Heart right ventricle (tissue), 16 donors: ENCODE results near the gene DENND11. TPM values are rescaled to one million over a fixed set of nuclear protein-coding genes. Genes with fewer than 3 reads are reported as not detected.

ENCODE experiments used
- ATAC-seq, 8 donors: fragments of 200-7000 bp; cut with Tn5 transposase; one replicate each; pipeline ENCODE4 v1.9.1; 2020; ENCODE audit warnings: mild to moderate bottlenecking in 8 of 8, moderate library complexity in 8 of 8, moderate number of reproducible peaks in 1 of 8
- DNase-seq, 2 donors: peaks; one replicate each; pipeline ENCODE4 v3.0.0-alpha.2; 2020
- H3K27ac ChIP-seq, 10 donors: fragments of 200-600 bp; sonication (generic) in 2 of 10; one replicate each; pipeline versions ENCODE4 v1.5.0 to v1.8.0; 2020 to 2022; ENCODE audit warnings: mild to moderate bottlenecking in 3 of 10
- H3K27me3 ChIP-seq, 7 donors: fragments of 200-600 bp; one replicate each; pipeline ENCODE4 v1.8.0; 2021 to 2022; ENCODE audit warnings: mild to moderate bottlenecking in 2 of 7
- H3K36me3 ChIP-seq, 9 donors: fragments of 200-600 bp; sonication (generic) in 1 of 9; one replicate each; pipeline versions ENCODE4 v1.5.0 to v1.8.0; 2020 to 2022; ENCODE audit warnings: mild to moderate bottlenecking in 2 of 9
- H3K4me1 ChIP-seq, 9 donors: fragments of 200-600 bp; sonication (generic) in 1 of 9; one replicate each; pipeline versions ENCODE4 v1.5.0 to v1.8.0; 2020 to 2022; ENCODE audit warnings: mild to moderate bottlenecking in 4 of 9
- H3K4me3 ChIP-seq, 10 donors: fragments of 200-600 bp; sonication (generic) in 2 of 10; one replicate each; pipeline versions ENCODE4 v1.5.0 to v1.8.0; 2020 to 2022; ENCODE audit warnings: mild to moderate bottlenecking in 7 of 10, moderate library complexity in 2 of 10
- H3K9me3 ChIP-seq, 11 donors: fragments of 200-600 bp in 10 of 11; sonication (generic) in 2 of 11; one replicate each; pipeline versions ENCODE4 v1.5.0 to v1.8.0; 2013 to 2022; ENCODE audit warnings: mild to moderate bottlenecking in 2 of 11, control low read depth in 1 of 11, moderate library complexity in 1 of 11
- CTCF ChIP-seq, 9 donors: fragments of 200-600 bp; sonication (generic) in 2 of 9; IDR thresholded peaks; one replicate each; pipeline versions ENCODE4 v1.5.0 to v1.8.0; 2021 to 2022; ENCODE audit warnings: antibody characterized with exemption in 9 of 9, mild to moderate bottlenecking in 5 of 9, moderate library complexity in 1 of 9
- WGBS, 2 donors: extraction: QIAGEN DNeasy Blood & Tissue Kit; methylation state at CpG; one replicate each; pipeline ENCODE4 v1.1.7; 2013; ENCODE audit warnings: inconsistent platforms in 1 of 2; 5-methylcytosine and 5-hydroxymethylcytosine counted together
- intact Hi-C, 10 donors: fragments of 100-400 bp; cut with DNase I; formaldehyde crosslinking; loops; one replicate each; pipeline versions ENCODE4 v1.11.1 to v1.14.2; 2022
- polyA plus RNA-seq, 2 donors: library from polyadenylated mRNA; stranded (reverse); fragments of 200-250 nt; gene quantifications; one replicate each; pipeline ENCODE4 v1.2.3, GENCODE V29; 2013
- total RNA-seq, 10 donors: library from RNA; stranded (reverse); fragmentation: NEBNext Ultra II Directional in 3 of 10; extraction: Animal tissue kit (Norgen Biotek cat#: 25700) in 3 of 10; gene quantifications; one replicate each; pipeline versions ENCODE4 v1.2.1 to v1.2.4, GENCODE V29; 2021 to 2023
- donor health status: Arrhythmogenic right ventricular cardiomyopathy.
- donor health status: ischemic (EF 13 %, LVEDD 7.1; RV severe dilation, severe dysfunction).
- donor health status: healthy with polysubstance abuse.
- donor health status: DM: no; HTN: yes; CAD: no.
- donor health status: DM: no; HTN: no; CAD: no.
- donor health status: ischemic (EF 25% LVEDD 6.9; RV normal size, moderate dysfunction).
- donor health status: ischemic (EF 25% LVEDD 5.7; RV mildly dilated, moderate dysfunction).
- donor health status: healthy.
- donor health status: DM: yes; HTN: yes; CAD: no.
- donor health status: Ischemic cardiomyopathy.
- donor health status: ischemic (EF 35%, LVEDD 5.7; RV mildly dilated, moderate dysfunction).
- donor health status: nonischemic (EF 11% LVEDD 7.7; RV severe dilation, severe dysfunction).
- donor health status: DM: yes; HTN: yes; CAD: no.
- donor health status: PGD.
- donor health status: ischemic (EF 29% LVEDD 5.4; RV normal size, mild dysfunction).
- donor health status: nonischemic (EF 23%, LVEDD 6.1; RV moderate dilation, normal function).

Gene DENND11
- total and polyA plus RNA-seq, 12 donors: 2.7 to 11.5 (median 8.0) TPM

GRCh38 chr7:141674702-141675101 lies 27.3 kb downstream of the DENND11 start:
- TF ChIP-seq CTCF (IDR thresholded peaks at IDR 0.05): peak in 6 of 9 donors; percentile 28 to 53 (median 42)
- Histone ChIP-seq H3K27ac (peak overlapping the region; percentile 38 to 88 (median 72)), H3K4me3 (no peak overlapping the region), H3K4me1 (peaks cover 0 to 48% (median 11%) of the 10 kb centered on the region in 9 donors), H3K9me3 (no peaks in the 10 kb centered on the region), H3K27me3 (no peaks in the 10 kb centered on the region), H3K36me3 (peaks cover 0 to 50% (median 0%) of the 10 kb centered on the region in 9 donors)
- DNase-seq: no peak
- WGBS, 2 donors: 73 to 74% methylated on average over 4 of the region's 4 CpGs
- peak in 6 of 8 donors; percentile 32 to 74 (median 50) for ATAC-seq
- intact Hi-C loops: loop anchor here in 1 of 10 donors (5.0 kb wide), 1 partner anchor 58 kb away; no protein-coding TSS in a partner anchor

DNA sequence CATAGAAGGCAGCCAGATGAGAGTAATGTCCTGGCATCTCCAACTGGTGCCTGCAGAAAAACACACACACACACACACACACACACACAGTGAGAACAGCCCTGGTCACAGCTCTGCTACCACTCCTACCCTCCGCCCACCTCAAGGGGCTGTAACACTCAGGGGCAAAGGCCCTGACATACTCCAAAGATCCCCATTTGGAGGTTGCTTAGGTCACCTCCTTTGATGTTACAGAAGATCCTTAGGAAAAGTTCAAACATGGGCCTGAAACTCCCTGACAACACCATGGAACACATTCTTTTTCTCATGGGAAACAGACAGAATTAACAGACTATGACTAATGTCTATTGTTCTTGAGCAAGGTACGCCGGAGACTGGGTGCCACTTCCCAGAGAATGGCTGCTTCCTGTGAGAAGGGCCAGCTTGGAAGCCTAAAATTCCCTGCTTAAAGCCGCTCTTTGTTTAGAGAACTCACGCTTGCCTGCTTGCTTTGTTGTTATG lies 27.7 kb downstream of the DENND11 start:
- 71 to 78% methylated on average over 5 of the region's 5 CpGs for WGBS, 2 donors
- intact Hi-C loops: loop anchor here in 1 of 10 donors (5.0 kb wide), 1 partner anchor 58 kb away; no protein-coding TSS in a partner anchor
- TF ChIP-seq CTCF (IDR thresholded peaks at IDR 0.05): no peak
- Histone ChIP-seq H3K36me3 (peaks cover 0 to 45% (median 0%) of the 10 kb centered on the region in 9 donors), H3K27ac (peak overlapping the region; percentile 38 to 88 (median 72)), H3K4me3 (no peak overlapping the region), H3K27me3 (no peaks in the 10 kb centered on the region), H3K9me3 (no peaks in the 10 kb centered on the region), H3K4me1 (peaks cover 0 to 48% (median 11%) of the 10 kb centered on the region in 9 donors)
- peak in 1 of 2 donors; percentile 48 for DNase-seq
- peak; percentile 72 to 94 (median 87) for ATAC-seq

- peaks cover 0 to 48% (median 11%) of the 10 kb centered on the region in 9 donors for H3K4me1 ChIP-seq
- TF ChIP-seq CTCF (IDR thresholded peaks at IDR 0.05): no peak
- peaks cover 0 to 37% (median 0%) of the 10 kb centered on the region in 9 donors for H3K36me3 ChIP-seq
- ATAC-seq (no peak), DNase-seq (no peak)
- no peaks in the 10 kb centered on the region for H3K27me3 ChIP-seq
- no peaks in the 10 kb centered on the region for H3K9me3 ChIP-seq
- no peak overlapping the region for H3K4me3 ChIP-seq
- peak overlapping the region in 8 of 10 donors; percentile 29 to 88 (median 74) for H3K27ac ChIP-seq
- WGBS, 2 donors: 92 to 93% methylated on average over 3 of the region's 3 CpGs
- intact Hi-C loops: loop anchor here in 1 of 10 donors (5.0 kb wide), 1 partner anchor 59 kb away; no protein-coding TSS in a partner anchor
Measured at GRCh38 chr7:141673346-141673745, 28.6 kb downstream of the DENND11 start.

GRCh38 chr7:141671705-141672496 lies 30.1 kb downstream of the DENND11 start:
- no peaks in the 10 kb centered on the region for H3K27me3 ChIP-seq
- H3K27ac ChIP-seq: peak overlapping the region in 2 of 10 donors; percentile 29 to 79
- H3K36me3 ChIP-seq: peaks cover 0 to 33% (median 0%) of the 10 kb centered on the region in 9 donors
- no peak for DNase-seq
- peaks cover 0 to 48% (median 11%) of the 10 kb centered on the region in 9 donors for H3K4me1 ChIP-seq
- intact Hi-C loops: loop anchor here in 1 of 10 donors (5.0 kb wide), 1 partner anchor 60 kb away; no protein-coding TSS in a partner anchor
- no peaks in the 10 kb centered on the region for H3K9me3 ChIP-seq
- peak in 1 of 8 donors; percentile 8 for ATAC-seq
- TF ChIP-seq CTCF (IDR thresholded peaks at IDR 0.05): no peak
- H3K4me3 ChIP-seq: no peak overlapping the region
- WGBS, 2 donors: 95 to 97% methylated on average over 7 of the region's 7 CpGs
